Endodermal cell (in vitro differentiated cells): ENCODE data around the gene ZBTB20. TPM values are rescaled to one million over a fixed set of nuclear protein-coding genes. Genes with fewer than 3 reads are reported as not detected.

Experiments used
- DNase-seq: peaks from one replicate; pipeline ENCODE4 v3.0.0-alpha.2; 2017
- H3K27ac ChIP-seq: 2 replicates; pipeline ENCODE4 v1.5.1; 2013; ENCODE audit warnings: mild to moderate bottlenecking, low read depth, low read length, moderate library complexity
- H3K27me3 ChIP-seq: 2 replicates; pipeline ENCODE4 v1.6.1; 2013; ENCODE audit warnings: mild to moderate bottlenecking, low read length, moderate library complexity; ENCODE audit not compliant: insufficient read depth, control insufficient read depth, poor library complexity, severe bottlenecking
- H3K36me3 ChIP-seq: 2 replicates; pipeline ENCODE4 v1.7.0; 2013; ENCODE audit warnings: mild to moderate bottlenecking, low read length, moderate library complexity; ENCODE audit not compliant: control insufficient read depth, insufficient read depth
- H3K4me1 ChIP-seq: one replicate; pipeline ENCODE4 v1.7.0; 2013; ENCODE audit warnings: low read length; ENCODE audit not compliant: control insufficient read depth, insufficient read depth
- H3K4me3 ChIP-seq: 2 replicates; pipeline ENCODE4 v1.5.1; 2013; ENCODE audit warnings: mild to moderate bottlenecking, low read length, moderate library complexity
- H3K9ac ChIP-seq: 2 replicates; pipeline ENCODE4 v1.6.1; 2013; ENCODE audit warnings: mild to moderate bottlenecking, low read length, moderate library complexity; ENCODE audit not compliant: poor library complexity, severe bottlenecking; ENCODE audit errors: extremely low read depth
- H3K9me3 ChIP-seq: 2 replicates; pipeline ENCODE4 v1.6.1; 2013; ENCODE audit warnings: mild to moderate bottlenecking, low read length, moderate library complexity; ENCODE audit not compliant: control insufficient read depth
- H3K27ac Mint-ChIP-seq: 2 replicates; pipeline ENCODE4 v1.8.0; 2020; ENCODE audit warnings: mixed read lengths
- H3K27me3 Mint-ChIP-seq: 2 replicates; pipeline ENCODE4 v1.8.0; 2021; ENCODE audit warnings: mild to moderate bottlenecking, mixed read lengths; ENCODE audit not compliant: insufficient read depth
- H3K36me3 Mint-ChIP-seq: 2 replicates; pipeline ENCODE4 v1.8.0; 2020; ENCODE audit warnings: low read depth, mixed read lengths
- H3K4me1 Mint-ChIP-seq: 2 replicates; pipeline ENCODE4 v1.8.0; 2020; ENCODE audit warnings: mixed read lengths
- H3K4me3 Mint-ChIP-seq: 2 replicates; pipeline ENCODE4 v1.8.0; 2020; ENCODE audit warnings: mild to moderate bottlenecking, moderate library complexity, mixed read lengths
- H3K9me3 Mint-ChIP-seq: 2 replicates; pipeline ENCODE4 v1.8.0; 2020; ENCODE audit warnings: mild to moderate bottlenecking, mixed read lengths
- WGBS, 2 experiments: methylation state at CpG; one replicate each; pipeline versions ENCODE4 v1.1.5 to v1.1.7; 2013; ENCODE audit warnings: missing lambda C conversion rate in 2 of 2, mixed read lengths in 1 of 2; ENCODE audit not compliant: insufficient coverage in 1 of 2, insufficient read length in 1 of 2; 5-methylcytosine and 5-hydroxymethylcytosine counted together
- total RNA-seq, 2 donors: library from RNA; stranded (reverse); fragmentation: NEBNext Ultra II Directional in 1 of 2; extraction: Animal tissue kit (Norgen Biotek cat#: 25700) in 1 of 2; gene quantifications; 2 replicates in 1 of 2; 3 replicates in 1 of 2; pipeline ENCODE4 v1.2.1, GENCODE V29; 2021
- TF ChIP-seq, protein P1 (sequence below): fragments of 200-600 bp; sonication (generic); conservative IDR thresholded peaks from 2 replicates; pipeline ENCODE4 v1.5.0; 2021; ENCODE audit warnings: antibody characterized with exemption, mild to moderate bottlenecking

The ZBTB20 gene
- total RNA-seq, 2 donors from 2014 or later, result 1.6 to 2.9 TPM

DNA sequence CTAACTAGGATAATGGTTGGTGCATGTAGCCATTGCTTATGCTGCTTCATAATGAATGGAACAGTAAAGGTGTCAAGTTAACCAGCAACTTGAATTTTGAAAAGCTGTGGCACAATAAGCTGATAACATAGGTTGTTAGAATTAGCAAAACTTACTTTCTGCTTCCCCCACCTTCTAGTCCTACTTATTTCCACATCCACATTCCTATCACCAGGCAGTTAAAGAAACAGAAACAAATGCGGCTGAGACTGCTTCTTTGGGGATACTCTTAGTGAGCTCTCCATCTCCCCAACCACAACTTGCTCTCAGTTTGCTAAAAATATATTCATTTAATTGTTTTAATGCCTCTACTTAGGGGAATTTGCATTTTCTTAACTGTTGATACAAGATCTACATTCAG, 638.1 kb downstream of the ZBTB20 start:
- Mint-ChIP-seq H3K4me3 (no peak overlapping the region), H3K4me1 (peaks cover 11% of the 10 kb centered on the region), H3K27me3 (no peaks in the 10 kb centered on the region), H3K36me3 (no peaks in the 10 kb centered on the region), H3K27ac (no peak overlapping the region), H3K9me3 (no peaks in the 10 kb centered on the region)
- Histone ChIP-seq H3K27ac (no peak overlapping the region), H3K4me3 (no peak overlapping the region), H3K9ac (no peak overlapping the region), H3K36me3 (no peaks in the 10 kb centered on the region), H3K4me1 (no peaks in the 10 kb centered on the region), H3K9me3 (no peaks in the 10 kb centered on the region), H3K27me3 (no peaks in the 10 kb centered on the region)
- no peak for DNase-seq
- TF ChIP-seq, protein P1, sequence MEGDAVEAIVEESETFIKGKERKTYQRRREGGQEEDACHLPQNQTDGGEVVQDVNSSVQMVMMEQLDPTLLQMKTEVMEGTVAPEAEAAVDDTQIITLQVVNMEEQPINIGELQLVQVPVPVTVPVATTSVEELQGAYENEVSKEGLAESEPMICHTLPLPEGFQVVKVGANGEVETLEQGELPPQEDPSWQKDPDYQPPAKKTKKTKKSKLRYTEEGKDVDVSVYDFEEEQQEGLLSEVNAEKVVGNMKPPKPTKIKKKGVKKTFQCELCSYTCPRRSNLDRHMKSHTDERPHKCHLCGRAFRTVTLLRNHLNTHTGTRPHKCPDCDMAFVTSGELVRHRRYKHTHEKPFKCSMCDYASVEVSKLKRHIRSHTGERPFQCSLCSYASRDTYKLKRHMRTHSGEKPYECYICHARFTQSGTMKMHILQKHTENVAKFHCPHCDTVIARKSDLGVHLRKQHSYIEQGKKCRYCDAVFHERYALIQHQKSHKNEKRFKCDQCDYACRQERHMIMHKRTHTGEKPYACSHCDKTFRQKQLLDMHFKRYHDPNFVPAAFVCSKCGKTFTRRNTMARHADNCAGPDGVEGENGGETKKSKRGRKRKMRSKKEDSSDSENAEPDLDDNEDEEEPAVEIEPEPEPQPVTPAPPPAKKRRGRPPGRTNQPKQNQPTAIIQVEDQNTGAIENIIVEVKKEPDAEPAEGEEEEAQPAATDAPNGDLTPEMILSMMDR, result no peak
- WGBS, 2 experiments, result 77% methylated on average over 1 of the region's 1 CpG; no CpG with 5 or more reads in 1 of the 2 experiments

- no peaks in the 10 kb centered on the region for H3K36me3 Mint-ChIP-seq
- Histone ChIP-seq H3K36me3 (no peaks in the 10 kb centered on the region), H3K9ac (no peak overlapping the region), H3K9me3 (no peaks in the 10 kb centered on the region), H3K27ac (no peak overlapping the region), H3K27me3 (no peaks in the 10 kb centered on the region), H3K4me1 (no peaks in the 10 kb centered on the region), H3K4me3 (no peak overlapping the region)
- DNase-seq, result no peak
- peaks cover 11% of the 10 kb centered on the region for H3K4me1 Mint-ChIP-seq
- H3K27ac Mint-ChIP-seq, result no peak overlapping the region
- H3K27me3 Mint-ChIP-seq, result no peaks in the 10 kb centered on the region
- WGBS, 2 experiments, result 100% methylated on average over 1 of the region's 1 CpG; no CpG with 5 or more reads in 1 of the 2 experiments
- no peak overlapping the region for H3K4me3 Mint-ChIP-seq
- no peaks in the 10 kb centered on the region for H3K9me3 Mint-ChIP-seq
- TF ChIP-seq, protein P1, result no peak
Measured at GRCh38 chr3:114508208-114508607, 638.9 kb downstream of the ZBTB20 start.

GRCh38 chr3:114506591-114507300, 640.3 kb downstream of the ZBTB20 start:
- TF ChIP-seq, protein P1, result no peak
- Histone ChIP-seq H3K27me3 (no peaks in the 10 kb centered on the region), H3K4me3 (no peak overlapping the region), H3K9me3 (no peaks in the 10 kb centered on the region), H3K4me1 (no peaks in the 10 kb centered on the region), H3K27ac (no peak overlapping the region), H3K36me3 (no peaks in the 10 kb centered on the region), H3K9ac (no peak overlapping the region)
- Mint-ChIP-seq H3K27ac (no peak overlapping the region), H3K4me3 (no peak overlapping the region), H3K9me3 (no peaks in the 10 kb centered on the region), H3K27me3 (no peaks in the 10 kb centered on the region), H3K4me1 (peaks cover 11% of the 10 kb centered on the region), H3K36me3 (no peaks in the 10 kb centered on the region)
- DNase-seq, result no peak
- WGBS, 2 experiments, result 85 to 96% methylated on average over 6 of the region's 6 CpGs
